BJ (cell line): Measurements from ENCODE around the gene BTBD2. TPM values are rescaled to one million over a fixed set of nuclear protein-coding genes. Genes with fewer than 3 reads are reported as not detected.

Source experiments
- CTCF ChIA-PET: fragments of 350-600 bp; formaldehyde crosslinking; extraction: SDS; loops from one replicate; lab custom pipeline; 2021; ENCODE audit warnings: antibody characterized with exemption, inconsistent platforms; lab: Yijun Ruan, JAX
- POLR2A ChIA-PET: fragments of 300-600 bp; sonication (Branson Sonifier 250); formaldehyde crosslinking; extraction: SDS; loops from one replicate; lab custom pipeline; 2021; ENCODE audit warnings: antibody characterized with exemption; lab: Charles Lee
- DNase-seq: peaks from one replicate; pipeline ENCODE4 v3.0.0-alpha.2; 2011; ENCODE audit warnings: low read depth
- H3K27me3 ChIP-seq: 2 replicates; pipeline ENCODE4 v1.6.0; 2011; ENCODE audit warnings: low read length; ENCODE audit not compliant: control insufficient read depth, insufficient read depth
- H3K36me3 ChIP-seq: 2 replicates; pipeline ENCODE4 v1.5.1; 2011; ENCODE audit warnings: low read length; ENCODE audit not compliant: control insufficient read depth, insufficient read depth
- H3K4me3 ChIP-seq: 2 replicates; pipeline ENCODE4 v1.5.1; 2011; ENCODE audit warnings: low read depth, mild to moderate bottlenecking, control low read depth, low read length
- CTCF ChIP-seq: IDR thresholded peaks from 2 replicates; pipeline ENCODE4 v1.5.1; 2011; ENCODE audit warnings: low read depth, mild to moderate bottlenecking, control low read depth, inconsistent platforms, low read length, moderate library complexity; ENCODE audit not compliant: insufficient read depth
- polyA minus RNA-seq: library from RNA; depleted of rRNA, polyadenylated mRNA; stranded (reverse); fragments of >200 nt; gene quantifications from 2 replicates; pipeline ENCODE4 v1.2.3, GENCODE V29; 2011; rRNA and poly(A)+ RNA removed
- polyA plus RNA-seq: library from polyadenylated mRNA; depleted of rRNA; stranded (reverse); fragments of >200 nt; gene quantifications from 2 replicates; pipeline ENCODE4 v1.2.3, GENCODE V29; 2011; rRNA removed

The BTBD2 gene
- polyA plus RNA-seq (22.3 and 39.3 TPM in 2 replicates), polyA minus RNA-seq (28.2 and 37.7 TPM in 2 replicates)

DNA sequence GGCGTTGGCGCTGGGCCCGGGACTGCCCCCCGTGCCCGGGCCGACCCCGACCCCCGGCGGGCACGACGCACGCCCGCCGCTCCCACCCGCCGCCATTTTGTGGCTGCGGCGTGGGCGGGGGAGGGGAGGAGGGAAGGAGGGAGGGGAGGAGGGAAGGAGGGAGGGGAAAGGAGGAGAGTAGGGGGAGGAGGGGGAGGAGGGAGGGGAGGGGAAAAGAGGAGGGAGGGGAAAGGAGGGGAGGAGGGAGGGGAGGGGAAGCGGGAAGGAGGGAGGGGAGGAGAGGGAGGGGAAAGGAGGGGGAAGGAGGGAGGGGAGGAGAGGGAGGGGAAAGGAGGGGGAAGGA lies at the start of gene BTBD2:
Gene BTBD2, minus strand, starts transcription at position 107 of the 343 bp plus-strand sequence. Its CDS starts 11 bp downstream, at position 96.
- ChIA-PET CTCF (interaction anchor here (2.3 kb wide), 1 partner anchor 54 kb away, joined by 14 read pairs; no protein-coding TSS in a partner anchor), POLR2A (no interaction called here)
- Histone ChIP-seq H3K27me3 (no peaks in the 10 kb centered on the region), H3K4me3 (peak within 1 kb of the TSS; percentile 87), H3K36me3 (peaks cover 2% of the 10 kb centered on the region; the same call in 1 of the 2 replicates)
- DNase-seq, result no peak
- TF ChIP-seq CTCF, result no peak

- Histone ChIP-seq H3K27me3 (no peaks in the 10 kb centered on the region), H3K36me3 (no peaks in the 10 kb centered on the region), H3K4me3 (no peak overlapping the region)
- POLR2A ChIA-PET, result no interaction called here
- CTCF ChIA-PET, result interaction anchor here (1.6 to 2.2 kb wide), 2 partner anchors 9 to 46 kb away, joined by 3 to 7 read pairs; no protein-coding TSS in a partner anchor
- DNase-seq, result no peak
- peak; percentile 35 for TF ChIP-seq CTCF
Observed at GRCh38 chr19:2064788-2065524, 49.4 kb upstream of the BTBD2 start.

- ChIA-PET POLR2A (no interaction called here), CTCF (interaction anchor here (2.2 kb wide), 1 partner anchor 45 kb away, joined by 7 read pairs; no protein-coding TSS in a partner anchor)
- DNase-seq, result no peak
- Histone ChIP-seq H3K4me3 (no peak overlapping the region), H3K36me3 (no peaks in the 10 kb centered on the region), H3K27me3 (no peaks in the 10 kb centered on the region)
- TF ChIP-seq CTCF, result no peak
Observed at GRCh38 chr19:2064395-2064787, 48.9 kb upstream of the BTBD2 start.

GRCh38 chr19:2063824-2064223 lies 48.3 kb upstream of the BTBD2 start:
- DNase-seq, result no peak
- no peak for TF ChIP-seq CTCF
- H3K4me3 ChIP-seq, result no peak overlapping the region
- H3K27me3 ChIP-seq, result no peaks in the 10 kb centered on the region
- CTCF ChIA-PET, result interaction anchor here (2.6 kb wide), 1 partner anchor 44 kb away, joined by 16 read pairs; no protein-coding TSS in a partner anchor
- POLR2A ChIA-PET, result no interaction called here
- no peaks in the 10 kb centered on the region for H3K36me3 ChIP-seq

DNA sequence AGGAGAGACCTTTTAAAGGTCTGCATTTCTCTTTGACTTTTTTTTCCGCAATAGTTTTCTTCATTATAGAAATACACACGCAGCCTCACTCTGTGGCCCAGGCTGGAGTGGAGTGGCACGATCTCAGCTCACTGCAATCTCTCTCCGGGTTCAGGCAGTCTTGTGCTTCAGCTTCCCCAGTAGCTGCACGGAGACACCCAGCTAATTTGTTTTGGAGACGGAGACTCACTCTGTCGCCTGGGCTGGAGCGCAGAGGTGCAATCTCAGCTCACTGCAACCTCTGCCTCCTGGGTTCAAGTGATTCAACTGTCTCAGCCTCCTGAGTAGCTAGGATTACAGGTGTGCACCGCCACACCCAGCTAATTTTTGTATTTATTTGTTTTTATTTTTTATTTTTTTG lies 47.3 kb upstream of the BTBD2 start:
- no peak for TF ChIP-seq CTCF
- Histone ChIP-seq H3K4me3 (no peak overlapping the region), H3K27me3 (no peaks in the 10 kb centered on the region), H3K36me3 (no peaks in the 10 kb centered on the region)
- ChIA-PET CTCF (interaction anchor here (0.6 to 2.6 kb wide), 2 partner anchors 43 to 66 kb away, joined by 3 to 16 read pairs; no protein-coding TSS in a partner anchor), POLR2A (no interaction called here)
- no peak for DNase-seq
